Left ventricle myocardium inferior (tissue), 1 donor: Measurements from ENCODE around the gene AP1G1. TPM values are rescaled to one million over a fixed set of nuclear protein-coding genes. Genes with fewer than 3 reads are reported as not detected.

Source experiments
- DNase-seq: peaks from one replicate; pipeline ENCODE4 v3.0.0-alpha.2; 2020
- H3K27ac ChIP-seq: fragments of 200-600 bp; replicated peaks from 2 replicates; pipeline ENCODE4 v1.8.0; 2021
- H3K27me3 ChIP-seq: fragments of 200-600 bp; 2 replicates; pipeline ENCODE4 v1.8.0; 2021; ENCODE audit warnings: low read depth
- H3K36me3 ChIP-seq: fragments of 200-600 bp; 2 replicates; pipeline ENCODE4 v1.8.0; 2021
- H3K4me1 ChIP-seq: fragments of 200-600 bp; 2 replicates; pipeline ENCODE4 v1.8.0; 2021
- H3K4me3 ChIP-seq: fragments of 200-600 bp; 2 replicates; pipeline ENCODE4 v1.8.0; 2021; ENCODE audit warnings: mild to moderate bottlenecking, moderate library complexity
- H3K9me3 ChIP-seq: fragments of 200-600 bp; replicated peaks from 2 replicates; pipeline ENCODE4 v1.8.0; 2021
- CTCF ChIP-seq: fragments of 200-600 bp; IDR thresholded peaks from 2 replicates; pipeline ENCODE4 v1.8.0; 2021; ENCODE audit warnings: antibody characterized with exemption, mild to moderate bottlenecking, borderline replicate concordance
- intact Hi-C: fragments of 100-400 bp; cut with micrococcal nuclease; formaldehyde crosslinking; loops from one replicate; pipeline ENCODE4 v1.11.0; 2022
- total RNA-seq: library from RNA; stranded (reverse); fragmentation: NEBNext Ultra II Directional; extraction: Animal tissue kit (Norgen Biotek cat#: 25700); gene quantifications from one replicate; pipeline ENCODE4 v1.2.1, GENCODE V29; 2021
- donor health status: DM: no; HTN: yes; CAD: no; lungs with severe emphysema.

Gene AP1G1
- total RNA-seq, 1 donor from 2014 or later, result 30.7 TPM

- no peak for DNase-seq
- Histone ChIP-seq H3K9me3 (no peaks in the 10 kb centered on the region), H3K27me3 (no peaks in the 10 kb centered on the region), H3K27ac (no peak overlapping the region), H3K36me3 (peaks cover 26% of the 10 kb centered on the region), H3K4me1 (peaks cover 19% of the 10 kb centered on the region), H3K4me3 (no peak overlapping the region)
- TF ChIP-seq CTCF, result no peak
- intact Hi-C loops, result no loop called here
Measured at GRCh38 chr16:71778780-71779179, 29.9 kb downstream of the AP1G1 start.

DNA sequence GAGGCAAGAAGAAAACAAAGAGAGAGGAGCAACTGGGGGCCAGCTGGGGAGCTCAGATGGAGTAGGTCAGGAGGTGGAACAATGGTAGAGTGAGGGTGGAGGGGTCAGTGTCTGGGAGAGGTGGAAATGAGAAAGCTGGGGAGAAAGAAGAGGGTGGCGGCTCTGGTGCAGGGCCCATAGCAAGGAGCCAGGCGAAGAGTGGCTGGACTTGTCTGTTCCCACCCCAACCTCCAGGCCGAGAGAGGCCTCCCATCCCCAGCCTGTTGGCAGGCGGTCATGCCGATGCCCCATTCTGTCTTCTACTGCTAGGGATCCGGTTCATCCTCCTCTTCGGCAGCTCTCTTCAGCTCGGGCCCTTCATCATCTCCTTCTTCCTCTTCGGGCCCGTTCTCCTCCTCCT lies 31.3 kb downstream of the AP1G1 start:
- TF ChIP-seq CTCF, result no peak
- Histone ChIP-seq H3K4me3 (no peak overlapping the region), H3K4me1 (peaks cover 14% of the 10 kb centered on the region), H3K36me3 (peaks cover 41% of the 10 kb centered on the region), H3K9me3 (no peaks in the 10 kb centered on the region), H3K27me3 (no peaks in the 10 kb centered on the region), H3K27ac (no peak overlapping the region)
- intact Hi-C loops, result no loop called here
- DNase-seq, result no peak

GRCh38 chr16:71775949-71776348 lies 32.7 kb downstream of the AP1G1 start:
- no peak overlapping the region for H3K27ac ChIP-seq
- no peaks in the 10 kb centered on the region for H3K27me3 ChIP-seq
- H3K36me3 ChIP-seq, result peaks cover 55% of the 10 kb centered on the region
- TF ChIP-seq CTCF, result no peak
- H3K9me3 ChIP-seq, result no peaks in the 10 kb centered on the region
- DNase-seq, result no peak
- no peak overlapping the region for H3K4me3 ChIP-seq
- peaks cover 3% of the 10 kb centered on the region for H3K4me1 ChIP-seq
- intact Hi-C loops, result no loop called here

GRCh38 chr16:71771571-71771970 lies 37.1 kb downstream of the AP1G1 start:
- intact Hi-C loops, result no loop called here
- no peak for TF ChIP-seq CTCF
- H3K36me3 ChIP-seq, result peaks cover 87% of the 10 kb centered on the region

GRCh38 chr16:71769222-71769621 lies 39.4 kb downstream of the AP1G1 start:
- intact Hi-C loops, result no loop called here
- Histone ChIP-seq H3K27me3 (no peaks in the 10 kb centered on the region), H3K27ac (no peak overlapping the region), H3K4me3 (no peak overlapping the region), H3K9me3 (no peaks in the 10 kb centered on the region), H3K4me1 (no peaks in the 10 kb centered on the region), H3K36me3 (peaks cover 90% of the 10 kb centered on the region)
- no peak for DNase-seq
- no peak for TF ChIP-seq CTCF

More at GRCh38 chr16:71771571-71771970, 37.1 kb downstream of the AP1G1 start:
- Histone ChIP-seq H3K27ac (no peak overlapping the region), H3K4me1 (no peaks in the 10 kb centered on the region), H3K4me3 (no peak overlapping the region), H3K27me3 (no peaks in the 10 kb centered on the region), H3K9me3 (no peaks in the 10 kb centered on the region)
- no peak for DNase-seq
